H1 (cell line): ENCODE measurements around the gene WDR4. TPM values are rescaled to one million over a fixed set of nuclear protein-coding genes. Genes with fewer than 3 reads are reported as not detected.

Experiments
- GTF2F1 ChIP-seq: IDR thresholded peaks from 2 replicates; pipeline ENCODE4 v1.6.1; 2012; ENCODE audit warnings: low read depth, low read length, improper control_type of control experiment, borderline replicate concordance
- KDM1A ChIP-seq: fragments of 200-600, 300-600 bp; sonication (generic); IDR thresholded peaks from 2 replicates; pipeline ENCODE4 v1.7.1; 2016; ENCODE audit warnings: mild to moderate bottlenecking, low read length, borderline replicate concordance
- MAFK ChIP-seq: IDR thresholded peaks from 2 replicates; pipeline ENCODE4 v1.6.1; 2012; ENCODE audit warnings: low read depth, mild to moderate bottlenecking, improper control_type of control experiment, low read length
- SAP30 ChIP-seq: fragments of 300-600 bp; sonication (generic); IDR thresholded peaks from 2 replicates; pipeline ENCODE4 v1.7.1; 2012; ENCODE audit warnings: low read length, moderate library complexity, mild to moderate bottlenecking, inconsistent platforms; ENCODE audit not compliant: insufficient read depth, insufficient replicate concordance
- SIRT6 ChIP-seq: IDR thresholded peaks from one replicate; pipeline ENCODE4 v1.7.1; 2012; ENCODE audit warnings: low read length, inconsistent platforms
- YY1 ChIP-seq: IDR thresholded peaks from 2 replicates; pipeline ENCODE4 v1.6.1; 2011; ENCODE audit warnings: low read depth, mild to moderate bottlenecking, low read length
- polyA plus RNA-seq, 7 experiments: library from polyadenylated mRNA; depleted of rRNA in 3 of 7; stranded (reverse) in 5 of 7; unstranded in 2 of 7; fragments of >200 nt in 5 of 7; fragments of 200-250 nt in 2 of 7; gene quantifications; 1 replicate in 5 of 7; 2 replicates in 1 of 7; 4 replicates in 1 of 7; pipeline versions ENCODE4 v1.2.1 to v1.2.3, GENCODE V29; 2011 to 2013; ENCODE audit warnings: missing spikeins in 2 of 7, mixed read lengths in 2 of 7
- total RNA-seq: library from RNA; stranded (reverse); fragmentation: NEBNext Ultra II Directional; extraction: Animal tissue kit (Norgen Biotek cat#: 25700); gene quantifications from 2 replicates; pipeline ENCODE4 v1.2.1, GENCODE V29; 2021

The WDR4 gene
- total and polyA plus RNA-seq, 2 of the 8 experiments (the other 6 are each of a cell fraction or from before 2014, with no cell fraction given), result 28.9 to 47.8 TPM

GRCh38 chr21:42873096-42873495 lies 6.2 kb downstream of the WDR4 start (continued):
- TF ChIP-seq SAP30 (no peak), GTF2F1 (no peak), YY1 (no peak), SIRT6 (no peak), KDM1A (no peak), MAFK (no peak)
- TF ChIP-seq, all 59 proteins: peak for 0
